ENCODE data around the gene PTPN22.

DNA sequence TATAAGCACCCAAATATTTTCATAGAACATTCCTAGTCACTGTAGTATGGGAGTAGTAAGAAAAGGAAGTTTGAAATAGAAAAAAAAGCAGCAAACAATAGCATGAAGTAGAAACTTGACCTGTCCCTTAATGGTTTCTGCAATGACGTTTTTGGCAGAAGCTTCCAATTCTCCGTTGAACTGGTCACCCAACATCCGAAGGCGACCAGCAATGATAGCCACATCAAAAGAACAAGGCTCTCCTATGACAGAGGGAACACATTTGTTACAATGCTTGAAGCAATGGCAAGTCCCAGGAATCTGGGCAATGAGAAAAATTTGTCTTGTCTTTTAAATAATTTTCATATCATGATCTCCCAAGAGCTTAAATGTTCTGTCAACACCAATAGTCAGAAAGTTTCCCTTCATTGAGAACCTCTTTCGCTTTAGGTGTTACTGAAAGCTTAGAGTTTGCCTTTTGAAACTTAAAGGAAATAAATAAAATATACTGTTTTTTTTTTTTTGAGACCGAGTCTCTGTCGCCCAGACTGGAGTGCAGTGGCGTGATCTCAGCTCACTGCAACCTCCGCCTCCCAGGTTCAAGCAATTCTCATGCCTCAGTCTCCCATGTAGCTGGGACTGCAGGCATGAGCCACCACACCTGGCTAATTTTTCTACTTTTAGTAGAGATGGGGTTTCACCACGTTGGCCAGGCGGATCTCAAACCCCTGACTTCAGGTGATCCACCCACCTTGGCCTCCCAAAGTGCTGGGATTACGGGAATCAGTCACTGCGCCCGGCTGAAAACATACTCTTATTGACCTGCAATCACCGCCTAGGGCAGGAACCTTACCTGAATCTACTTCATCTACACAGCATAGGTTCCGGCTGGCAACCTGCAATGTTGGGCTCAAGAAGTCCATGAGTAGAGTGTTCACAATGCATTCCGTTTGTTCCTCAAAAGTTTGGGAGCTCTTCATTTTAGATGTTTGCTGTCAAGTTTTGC, 15.2 kb upstream of the PTPN22 start:
- TF ChIP-seq POLR2A (IDR thresholded peaks at IDR 0.05) (no peak), EP300 (IDR thresholded peaks at IDR 0.05; ENCODE audit: low read depth) (no peak), POLR2AphosphoS5 (IDR thresholded peaks at IDR 0.05) (no peak)
- TF ChIP-seq, protein P1, sequence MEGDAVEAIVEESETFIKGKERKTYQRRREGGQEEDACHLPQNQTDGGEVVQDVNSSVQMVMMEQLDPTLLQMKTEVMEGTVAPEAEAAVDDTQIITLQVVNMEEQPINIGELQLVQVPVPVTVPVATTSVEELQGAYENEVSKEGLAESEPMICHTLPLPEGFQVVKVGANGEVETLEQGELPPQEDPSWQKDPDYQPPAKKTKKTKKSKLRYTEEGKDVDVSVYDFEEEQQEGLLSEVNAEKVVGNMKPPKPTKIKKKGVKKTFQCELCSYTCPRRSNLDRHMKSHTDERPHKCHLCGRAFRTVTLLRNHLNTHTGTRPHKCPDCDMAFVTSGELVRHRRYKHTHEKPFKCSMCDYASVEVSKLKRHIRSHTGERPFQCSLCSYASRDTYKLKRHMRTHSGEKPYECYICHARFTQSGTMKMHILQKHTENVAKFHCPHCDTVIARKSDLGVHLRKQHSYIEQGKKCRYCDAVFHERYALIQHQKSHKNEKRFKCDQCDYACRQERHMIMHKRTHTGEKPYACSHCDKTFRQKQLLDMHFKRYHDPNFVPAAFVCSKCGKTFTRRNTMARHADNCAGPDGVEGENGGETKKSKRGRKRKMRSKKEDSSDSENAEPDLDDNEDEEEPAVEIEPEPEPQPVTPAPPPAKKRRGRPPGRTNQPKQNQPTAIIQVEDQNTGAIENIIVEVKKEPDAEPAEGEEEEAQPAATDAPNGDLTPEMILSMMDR (IDR thresholded peaks at IDR 0.05): no peak
